KMS-11 (cell line): ENCODE measurements around the gene AMTN.
"Not testable (repeated sequence)": the region's sequence is repeated elsewhere in the genome, so short reads cannot be mapped to it uniquely, and the experiment has no call there.

Experiments
- H2AFZ ChIP-seq: fragments of 200-600 bp; sonication (generic); 2 replicates; pipeline ENCODE4 v1.6.1; 2016; ENCODE audit warnings: antibody characterized with exemption, mixed run types, low read depth
- H3K27ac ChIP-seq: fragments of 200-600 bp; sonication (generic); 2 replicates; pipeline ENCODE4 v1.6.1; 2016; ENCODE audit warnings: mild to moderate bottlenecking, mixed run types
- H3K27me3 ChIP-seq: fragments of 200-600 bp; sonication (generic); 2 replicates; pipeline ENCODE4 v1.6.1; 2017; ENCODE audit warnings: mild to moderate bottlenecking, low read depth, mixed run types, moderate library complexity; ENCODE audit not compliant: insufficient read depth
- H3K36me3 ChIP-seq: fragments of 200-600 bp; sonication (generic); 2 replicates; pipeline ENCODE4 v1.6.1; 2017; ENCODE audit warnings: mild to moderate bottlenecking, mixed run types; ENCODE audit not compliant: insufficient read depth
- H3K4me1 ChIP-seq: fragments of 200-600 bp; sonication (generic); 2 replicates; pipeline ENCODE4 v1.6.1; 2016; ENCODE audit warnings: mild to moderate bottlenecking, low read depth, mixed run types; ENCODE audit not compliant: poor library complexity, severe bottlenecking
- H3K4me2 ChIP-seq: fragments of 200-600 bp; sonication (generic); 2 replicates; pipeline ENCODE4 v1.7.0; 2016; ENCODE audit warnings: mild to moderate bottlenecking, mixed run types
- H3K4me3 ChIP-seq: fragments of 200-600 bp; sonication (generic); IDR thresholded peaks from 2 replicates; pipeline ENCODE4 v1.6.1; 2017; ENCODE audit warnings: low read depth, low read length, mixed read lengths; ENCODE audit not compliant: insufficient read depth
- H3K79me2 ChIP-seq: fragments of 200-600 bp; sonication (generic); 2 replicates; pipeline ENCODE4 v1.6.1; 2016; ENCODE audit warnings: low read depth, mixed run types; ENCODE audit not compliant: insufficient read depth
- H3K9ac ChIP-seq: fragments of 200-600 bp; sonication (generic); 2 replicates; pipeline ENCODE4 v1.6.1; 2016; ENCODE audit warnings: mild to moderate bottlenecking, mixed run types
- H4K20me1 ChIP-seq: fragments of 200-600 bp; sonication (generic); 2 replicates; pipeline ENCODE4 v1.6.1; 2016; ENCODE audit warnings: mild to moderate bottlenecking, mixed run types; ENCODE audit not compliant: insufficient read depth
- CTCF ChIP-seq: fragments of 200-600 bp; sonication (generic); conservative IDR thresholded peaks from 2 replicates; pipeline ENCODE4 v1.6.1; 2017; ENCODE audit warnings: low read depth, mild to moderate bottlenecking, antibody characterized with exemption, low read length, moderate library complexity, mixed read lengths

Gene AMTN

DNA sequence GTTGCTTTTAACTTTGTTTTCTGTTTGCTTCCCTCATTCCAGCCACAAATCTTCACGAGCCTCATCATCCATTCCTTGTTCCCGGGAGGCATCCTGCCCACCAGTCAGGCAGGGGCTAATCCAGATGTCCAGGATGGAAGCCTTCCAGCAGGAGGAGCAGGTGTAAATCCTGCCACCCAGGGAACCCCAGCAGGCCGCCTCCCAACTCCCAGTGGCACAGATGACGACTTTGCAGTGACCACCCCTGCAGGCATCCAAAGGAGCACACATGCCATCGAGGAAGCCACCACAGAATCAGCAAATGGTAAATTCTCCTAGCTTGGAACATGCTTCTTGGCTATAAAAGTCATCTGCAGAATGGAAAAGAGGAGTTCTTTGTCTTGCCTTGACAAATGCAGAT lies 12.6 kb downstream of the AMTN start:
- no peaks in the 10 kb centered on the region for H3K27me3 ChIP-seq
- H3K79me2 ChIP-seq = no peaks in the 10 kb centered on the region
- TF ChIP-seq CTCF = no peak
- no peaks in the 10 kb centered on the region for H3K36me3 ChIP-seq
- H3K9ac ChIP-seq = no peak overlapping the region
- no peaks in the 10 kb centered on the region for H4K20me1 ChIP-seq
- no peak overlapping the region for H3K27ac ChIP-seq
- H2AFZ ChIP-seq = no peak overlapping the region
- H3K4me3 ChIP-seq = no peak overlapping the region
- H3K4me2 ChIP-seq = no peak overlapping the region
- no peaks in the 10 kb centered on the region for H3K4me1 ChIP-seq

- no peaks in the 10 kb centered on the region for H4K20me1 ChIP-seq
- H3K4me3 ChIP-seq = no peak overlapping the region
- no peaks in the 10 kb centered on the region for H3K36me3 ChIP-seq
- H2AFZ ChIP-seq = no peak overlapping the region
- 0 out of 2 replicates have a peak, but pooled peaks have one; percentile 38 for TF ChIP-seq CTCF
- no peak overlapping the region for H3K27ac ChIP-seq
- no peak overlapping the region for H3K9ac ChIP-seq
- H3K27me3 ChIP-seq = no peaks in the 10 kb centered on the region
- no peaks in the 10 kb centered on the region for H3K4me1 ChIP-seq
- no peaks in the 10 kb centered on the region for H3K79me2 ChIP-seq
- no peak overlapping the region for H3K4me2 ChIP-seq
Measured at GRCh38 chr4:70531981-70532380, 13.6 kb downstream of the AMTN start.

DNA sequence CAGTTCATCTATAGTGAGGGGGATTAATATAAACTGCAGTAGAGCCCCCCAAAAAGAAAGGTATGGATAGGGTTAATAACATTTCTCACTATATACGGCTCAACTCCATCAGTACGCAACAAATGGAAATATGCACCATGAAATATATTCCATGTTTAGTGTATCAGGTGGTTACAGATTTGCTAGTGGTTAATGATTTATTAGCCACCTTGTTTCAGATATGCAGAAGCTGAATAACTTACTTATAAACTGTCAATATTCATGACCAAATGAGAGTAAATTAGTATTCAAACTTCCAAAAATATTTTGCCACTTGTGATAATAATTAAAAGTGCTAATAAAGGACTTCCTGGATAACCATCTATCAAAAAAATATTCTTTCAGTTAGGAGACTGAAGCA lies 14.8 kb downstream of the AMTN start:
- H3K36me3 ChIP-seq = no peaks in the 10 kb centered on the region
- H3K4me1 ChIP-seq = no peaks in the 10 kb centered on the region
- no peaks in the 10 kb centered on the region for H4K20me1 ChIP-seq
- no peak for TF ChIP-seq CTCF
- H3K4me2 ChIP-seq = no peak overlapping the region
- no peak overlapping the region for H3K9ac ChIP-seq
- H3K79me2 ChIP-seq = no peaks in the 10 kb centered on the region
- no peak overlapping the region for H3K4me3 ChIP-seq
- no peaks in the 10 kb centered on the region for H3K27me3 ChIP-seq
- H2AFZ ChIP-seq = no peak overlapping the region
- no peak overlapping the region for H3K27ac ChIP-seq

DNA sequence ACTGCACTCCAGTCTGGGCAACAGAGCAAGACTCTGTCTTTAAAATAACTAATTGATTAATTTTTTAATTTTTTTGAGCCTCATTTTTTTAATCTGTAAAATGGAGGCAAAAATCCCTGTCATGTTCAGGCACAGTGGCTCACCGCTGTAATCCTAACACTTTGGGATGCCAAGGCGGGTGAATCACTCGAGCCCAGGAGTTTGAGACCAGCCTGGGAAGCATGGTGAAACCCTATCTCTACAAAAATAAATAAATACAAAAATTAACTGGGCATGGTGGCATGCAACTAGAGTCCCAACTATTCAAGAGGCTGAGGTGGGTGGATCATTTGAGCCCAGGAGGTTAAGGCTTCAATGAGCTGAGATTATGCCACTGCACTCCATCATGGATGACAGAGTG lies 15.4 kb downstream of the AMTN start:
- no peak overlapping the region for H3K4me3 ChIP-seq
- H3K36me3 ChIP-seq = no peaks in the 10 kb centered on the region
- H3K27me3 ChIP-seq = no peaks in the 10 kb centered on the region
- no peak overlapping the region for H3K4me2 ChIP-seq
- H3K4me1 ChIP-seq = no peaks in the 10 kb centered on the region
- no peak overlapping the region for H3K27ac ChIP-seq
- no peak for TF ChIP-seq CTCF
- H3K79me2 ChIP-seq = no peaks in the 10 kb centered on the region
- H2AFZ ChIP-seq = no peak overlapping the region
- no peak overlapping the region for H3K9ac ChIP-seq
- H4K20me1 ChIP-seq = no peaks in the 10 kb centered on the region

DNA sequence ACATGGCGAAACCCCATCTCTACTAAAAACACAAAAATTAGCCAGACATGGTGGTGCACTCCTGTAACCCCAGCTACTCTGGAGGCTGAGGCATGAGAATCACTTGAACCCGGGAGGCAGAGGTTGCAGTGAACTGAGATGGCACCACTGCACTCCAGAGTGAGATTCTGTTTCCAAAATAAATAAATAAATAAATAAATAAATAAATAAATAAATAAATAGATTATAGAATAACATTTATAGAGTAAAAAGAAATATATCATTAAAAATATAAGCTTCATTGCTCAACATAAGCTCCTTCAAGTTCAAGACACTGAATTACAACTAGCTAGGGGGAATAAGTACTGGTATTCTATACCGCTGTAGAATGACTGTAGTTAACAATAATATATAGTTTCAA lies 16.5 kb downstream of the AMTN start:
- H2AFZ ChIP-seq, H3K27me3 ChIP-seq: not testable (repeated sequence)

More for the DNA sequence above, 16.5 kb downstream of the AMTN start:
- not testable (repeated sequence) for H3K4me2 ChIP-seq, H3K4me1 ChIP-seq, H3K27ac ChIP-seq, H3K9ac ChIP-seq, H3K79me2 ChIP-seq, H3K36me3 ChIP-seq, H3K4me3 ChIP-seq, H4K20me1 ChIP-seq
